H1 (cell line): ENCODE measurements around the gene SEZ6.

ENCODE experiments used
- ASH2L ChIP-seq: fragments of 200-600, 300-600 bp; sonication (generic); IDR thresholded peaks from one replicate; pipeline ENCODE4 v1.7.1; 2017; ENCODE audit warnings: low read length
- ATF3 ChIP-seq: IDR thresholded peaks from 2 replicates; pipeline ENCODE4 v1.6.1; 2011; ENCODE audit warnings: low read depth, mild to moderate bottlenecking, low read length; ENCODE audit not compliant: insufficient read depth
- CTCF ChIP-seq, 3 experiments: IDR thresholded peaks; 1 replicate in 2 of 3; 2 replicates in 1 of 3; pipeline versions ENCODE4 v1.5.1 to v1.6.1; 2011; ENCODE audit warnings: low read length in 3 of 3, mild to moderate bottlenecking in 3 of 3, inconsistent platforms in 2 of 3, low read depth in 1 of 3, moderate library complexity in 1 of 3; ENCODE audit not compliant: insufficient read depth in 1 of 3; ENCODE audit errors: control extremely low read depth in 1 of 3
- FOSL1 ChIP-seq: IDR thresholded peaks from 2 replicates; pipeline ENCODE4 v1.6.1; 2011; ENCODE audit warnings: mild to moderate bottlenecking, low read depth, low read length, moderate library complexity; ENCODE audit not compliant: insufficient read depth
- GABPA ChIP-seq: IDR thresholded peaks from 2 replicates; pipeline ENCODE4 v1.6.1; 2011; ENCODE audit warnings: mild to moderate bottlenecking, low read length, moderate library complexity, borderline replicate concordance; ENCODE audit not compliant: insufficient read depth
- MAX ChIP-seq: IDR thresholded peaks from 2 replicates; pipeline ENCODE4 v1.6.1; 2012; ENCODE audit warnings: inconsistent platforms
- NRF1 ChIP-seq: IDR thresholded peaks from 2 replicates; pipeline ENCODE4 v1.6.1; 2011; ENCODE audit warnings: mild to moderate bottlenecking, low read depth, low read length, improper control_type of control experiment
- RFX5 ChIP-seq: IDR thresholded peaks from 2 replicates; pipeline ENCODE4 v1.6.1; 2011; ENCODE audit warnings: low read depth, low read length, improper control_type of control experiment, borderline replicate concordance
- RNF2 ChIP-seq: fragments of 200-900, 300-1000 bp; sonication (generic); IDR thresholded peaks from 2 replicates; pipeline ENCODE4 v1.7.1; 2016; ENCODE audit warnings: borderline replicate concordance, low read depth, mild to moderate bottlenecking, antibody characterized with exemption, low read length; ENCODE audit not compliant: poor library complexity, severe bottlenecking; ENCODE audit errors: missing control alignments
- SIRT6 ChIP-seq: IDR thresholded peaks from one replicate; pipeline ENCODE4 v1.7.1; 2012; ENCODE audit warnings: low read length, inconsistent platforms
- SRF ChIP-seq: IDR thresholded peaks from 2 replicates; pipeline ENCODE4 v1.6.1; 2011; ENCODE audit warnings: mild to moderate bottlenecking, low read depth, low read length, moderate library complexity
- SUZ12 ChIP-seq: fragments of 200-600 bp; sonication (generic); IDR thresholded peaks from 2 replicates; pipeline ENCODE4 v1.6.1; 2012; ENCODE audit warnings: mild to moderate bottlenecking, inconsistent platforms, low read length, moderate library complexity, mixed read lengths
- YY1 ChIP-seq: IDR thresholded peaks from 2 replicates; pipeline ENCODE4 v1.6.1; 2011; ENCODE audit warnings: low read depth, mild to moderate bottlenecking, low read length

GRCh38 chr17:29048440-29049368, 42.9 kb upstream of the SEZ6 start:
- no peak for TF ChIP-seq RFX5
- TF ChIP-seq CTCF (IDR thresholded peaks at IDR 0.05; ENCODE audit: control extremely low read depth in 1 of 3, insufficient read depth in 1 of 3, low read depth in 1 of 3, low read length in 3 of 3), result no peak
- TF ChIP-seq RNF2, result no peak
- no peak for TF ChIP-seq MAX
- no peak for TF ChIP-seq SRF
- TF ChIP-seq NRF1, result no peak
- TF ChIP-seq ATF3, result no peak
- TF ChIP-seq FOSL1, result no peak
- TF ChIP-seq SUZ12, result no peak
- TF ChIP-seq GABPA, result no peak
- TF ChIP-seq YY1, result no peak
- no peak for TF ChIP-seq SIRT6
- TF ChIP-seq ASH2L, result no peak
